ENCODE results near the gene USP49.

- TF ChIP-seq ZNF791 (tag by site-specific recombination; IDR thresholded peaks at IDR 0.05) = no peak
- TF ChIP-seq, protein P1, sequence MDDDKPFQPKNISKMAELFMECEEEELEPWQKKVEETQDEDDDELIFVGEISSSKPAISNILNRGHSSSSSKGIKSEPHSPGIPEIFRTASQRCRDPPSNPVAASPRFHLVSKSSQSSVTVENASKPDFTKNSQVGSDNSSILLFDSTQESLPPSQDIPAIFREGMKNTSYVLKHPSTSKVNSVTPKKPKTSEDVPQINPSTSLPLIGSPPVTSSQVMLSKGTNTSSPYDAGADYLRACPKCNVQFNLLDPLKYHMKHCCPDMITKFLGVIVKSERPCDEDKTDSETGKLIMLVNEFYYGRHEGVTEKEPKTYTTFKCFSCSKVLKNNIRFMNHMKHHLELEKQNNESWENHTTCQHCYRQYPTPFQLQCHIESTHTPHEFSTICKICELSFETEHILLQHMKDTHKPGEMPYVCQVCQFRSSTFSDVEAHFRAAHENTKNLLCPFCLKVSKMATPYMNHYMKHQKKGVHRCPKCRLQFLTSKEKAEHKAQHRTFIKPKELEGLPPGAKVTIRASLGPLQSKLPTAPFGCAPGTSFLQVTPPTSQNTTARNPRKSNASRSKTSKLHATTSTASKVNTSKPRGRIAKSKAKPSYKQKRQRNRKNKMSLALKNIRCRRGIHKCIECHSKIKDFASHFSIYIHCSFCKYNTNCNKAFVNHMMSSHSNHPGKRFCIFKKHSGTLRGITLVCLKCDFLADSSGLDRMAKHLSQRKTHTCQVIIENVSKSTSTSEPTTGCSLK (tag by site-specific recombination; IDR thresholded peaks at IDR 0.05) = no peak
- no peak for TF ChIP-seq CTCF (tag by site-specific recombination; IDR thresholded peaks at IDR 0.05)
- no peak for TF ChIP-seq YY1 (tag by site-specific recombination; IDR thresholded peaks at IDR 0.05)
Measured at GRCh38 chr6:41771058-41771983, 123.9 kb downstream of the USP49 start.

Data from HEK293 (cell line).